ENCODE data around the gene MAN1A1.

GRCh38 chr6:119390247-119390793, 40.8 kb upstream of the MAN1A1 start:
- TF ChIP-seq EP300 (IDR thresholded peaks at IDR 0.05) (no peak), CTCF (IDR thresholded peaks at IDR 0.05) (no peak), POLR2A (IDR thresholded peaks at IDR 0.05; ENCODE audit: low read length) (no peak), JUN (IDR thresholded peaks at IDR 0.05) (no peak), POLR2AphosphoS2 (conservative IDR thresholded peaks at IDR 0.05; ENCODE audit: low read length) (no peak), JUNB (IDR thresholded peaks at IDR 0.05) (no peak), NFE2L2 (conservative IDR thresholded peaks at IDR 0.05; ENCODE audit: low read length) (no peak), REST (IDR thresholded peaks at IDR 0.05) (no peak), CEBPB (IDR thresholded peaks at IDR 0.05) (no peak), ZSCAN20 (CRISPR knock-in tag; IDR thresholded peaks at IDR 0.05) (no peak), RFX5 (IDR thresholded peaks at IDR 0.05) (no peak), MAX (IDR thresholded peaks at IDR 0.05) (no peak)
- TF ChIP-seq, protein P1, sequence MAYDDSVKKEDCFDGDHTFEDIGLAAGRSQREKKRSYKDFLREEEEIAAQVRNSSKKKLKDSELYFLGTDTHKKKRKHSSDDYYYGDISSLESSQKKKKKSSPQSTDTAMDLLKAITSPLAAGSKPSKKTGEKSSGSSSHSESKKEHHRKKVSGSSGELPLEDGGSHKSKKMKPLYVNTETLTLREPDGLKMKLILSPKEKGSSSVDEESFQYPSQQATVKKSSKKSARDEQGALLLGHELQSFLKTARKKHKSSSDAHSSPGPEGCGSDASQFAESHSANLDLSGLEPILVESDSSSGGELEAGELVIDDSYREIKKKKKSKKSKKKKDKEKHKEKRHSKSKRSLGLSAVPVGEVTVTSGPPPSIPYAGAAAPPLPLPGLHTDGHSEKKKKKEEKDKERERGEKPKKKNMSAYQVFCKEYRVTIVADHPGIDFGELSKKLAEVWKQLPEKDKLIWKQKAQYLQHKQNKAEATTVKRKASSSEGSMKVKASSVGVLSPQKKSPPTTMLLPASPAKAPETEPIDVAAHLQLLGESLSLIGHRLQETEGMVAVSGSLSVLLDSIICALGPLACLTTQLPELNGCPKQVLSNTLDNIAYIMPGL (CRISPR knock-in tag; IDR thresholded peaks at IDR 0.05; ENCODE audit: borderline replicate concordance): no peak
